Fibroblast of lung (primary cell): ENCODE data around the gene BHLHA9.

Experiments
- EZH2 ChIP-seq: IDR thresholded peaks from 2 replicates; pipeline ENCODE4 v1.5.1; 2012; ENCODE audit warnings: low read length, control low read depth, mild to moderate bottlenecking; ENCODE audit errors: missing control alignments
- TF ChIP-seq, protein P1 (sequence below), 2 donors: IDR thresholded peaks in 1 of 2; conservative IDR thresholded peaks in 1 of 2; 1 replicate in 1 of 2; 2 replicates in 1 of 2; pipeline ENCODE4 v1.5.1; 2011 to 2012; ENCODE audit warnings: low read length in 2 of 2, control low read depth in 1 of 2, inconsistent platforms in 1 of 2, low read depth in 1 of 2, mild to moderate bottlenecking in 1 of 2

DNA sequence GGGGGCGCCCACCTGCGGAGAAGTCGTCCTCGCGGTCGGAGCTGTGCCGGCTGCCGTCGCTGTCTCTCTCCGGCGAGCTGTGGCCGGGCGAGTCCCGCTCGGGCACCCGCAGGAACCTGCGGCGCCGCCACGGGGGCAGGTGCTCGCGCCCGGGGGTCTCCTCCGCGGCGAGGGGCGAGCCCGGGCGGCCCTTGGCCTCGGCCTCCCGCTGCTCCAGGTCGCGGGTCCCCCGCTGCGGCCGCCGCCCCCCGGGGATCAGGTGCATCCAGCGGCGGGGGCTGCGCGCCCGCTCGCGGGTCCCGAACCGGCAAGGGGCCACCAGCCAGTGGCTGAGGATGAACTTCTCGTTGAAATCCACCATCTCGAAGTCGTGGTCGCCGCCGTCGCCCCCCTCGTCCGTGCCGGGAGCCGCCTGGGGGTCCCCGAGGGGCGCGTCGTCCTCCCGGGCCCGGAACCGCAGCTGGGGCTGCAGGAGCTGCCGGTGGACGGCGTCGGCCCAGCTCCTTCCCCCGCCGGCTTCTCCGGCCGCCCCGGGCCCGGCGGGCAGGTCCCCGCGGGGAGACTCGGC lies 41.4 kb upstream of the BHLHA9 start:
- TF ChIP-seq, protein P1, sequence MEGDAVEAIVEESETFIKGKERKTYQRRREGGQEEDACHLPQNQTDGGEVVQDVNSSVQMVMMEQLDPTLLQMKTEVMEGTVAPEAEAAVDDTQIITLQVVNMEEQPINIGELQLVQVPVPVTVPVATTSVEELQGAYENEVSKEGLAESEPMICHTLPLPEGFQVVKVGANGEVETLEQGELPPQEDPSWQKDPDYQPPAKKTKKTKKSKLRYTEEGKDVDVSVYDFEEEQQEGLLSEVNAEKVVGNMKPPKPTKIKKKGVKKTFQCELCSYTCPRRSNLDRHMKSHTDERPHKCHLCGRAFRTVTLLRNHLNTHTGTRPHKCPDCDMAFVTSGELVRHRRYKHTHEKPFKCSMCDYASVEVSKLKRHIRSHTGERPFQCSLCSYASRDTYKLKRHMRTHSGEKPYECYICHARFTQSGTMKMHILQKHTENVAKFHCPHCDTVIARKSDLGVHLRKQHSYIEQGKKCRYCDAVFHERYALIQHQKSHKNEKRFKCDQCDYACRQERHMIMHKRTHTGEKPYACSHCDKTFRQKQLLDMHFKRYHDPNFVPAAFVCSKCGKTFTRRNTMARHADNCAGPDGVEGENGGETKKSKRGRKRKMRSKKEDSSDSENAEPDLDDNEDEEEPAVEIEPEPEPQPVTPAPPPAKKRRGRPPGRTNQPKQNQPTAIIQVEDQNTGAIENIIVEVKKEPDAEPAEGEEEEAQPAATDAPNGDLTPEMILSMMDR (conservative IDR thresholded peaks at IDR 0.05 in 1 of 2, IDR thresholded peaks at IDR 0.05 in 1 of 2; ENCODE audit: low read depth in 1 of 2, low read length in 2 of 2) = no peak
- TF ChIP-seq EZH2 = peak; percentile 97
